Islet precursor cell (in vitro differentiated cells): ENCODE results near the gene SCN5A.
A peak's percentile ranks its signal among the peaks of the same experiment; 100 is the strongest.

Experiments used
- DNase-seq: peaks from one replicate; pipeline ENCODE4 v3.0.0-alpha.2; 2018

Gene SCN5A

DNA sequence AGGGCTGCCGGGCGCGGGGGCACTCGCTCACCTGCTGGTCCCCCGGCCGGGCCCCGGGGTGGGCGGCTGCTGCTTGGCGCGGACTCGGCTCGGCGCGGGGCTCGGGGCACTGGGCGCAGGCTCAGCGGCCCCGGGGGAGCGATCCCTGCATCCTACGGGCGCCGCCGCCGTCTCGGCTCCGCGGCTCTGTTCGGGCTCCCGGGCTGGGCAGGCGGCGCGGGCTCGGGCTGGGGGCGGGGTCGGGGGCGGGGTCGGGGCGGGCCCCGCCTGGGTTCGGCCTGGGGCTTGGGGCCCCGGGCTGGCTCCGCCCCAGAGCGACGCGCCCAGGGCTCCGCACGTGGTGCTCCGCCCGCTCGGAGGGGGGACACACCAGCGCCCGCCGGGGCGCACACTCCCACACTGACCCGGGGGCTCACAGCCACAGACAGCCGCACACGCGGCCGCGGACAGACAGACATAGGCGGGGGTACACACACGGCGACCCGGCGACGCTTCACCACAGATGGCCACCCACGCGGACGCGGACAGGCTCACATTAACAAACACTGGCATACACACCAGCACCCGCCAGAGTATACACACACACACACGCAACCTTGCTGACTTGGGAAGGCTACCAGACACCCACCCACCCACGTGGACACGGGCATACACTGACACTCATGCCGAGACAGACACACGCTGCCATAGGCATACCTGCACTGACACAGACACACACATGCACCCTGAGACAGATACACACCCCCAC, at the start of gene SCN5A:
SCN5A (minus strand) TSS at position 188 of the 748 bp plus-strand sequence. CDS start 16,380 bp downstream, outside the sequence.
- DNase-seq: peak; percentile 82

- no peak for DNase-seq
Observed at GRCh38 chr3:38698760-38699159, 49.3 kb upstream of the SCN5A start.

DNA sequence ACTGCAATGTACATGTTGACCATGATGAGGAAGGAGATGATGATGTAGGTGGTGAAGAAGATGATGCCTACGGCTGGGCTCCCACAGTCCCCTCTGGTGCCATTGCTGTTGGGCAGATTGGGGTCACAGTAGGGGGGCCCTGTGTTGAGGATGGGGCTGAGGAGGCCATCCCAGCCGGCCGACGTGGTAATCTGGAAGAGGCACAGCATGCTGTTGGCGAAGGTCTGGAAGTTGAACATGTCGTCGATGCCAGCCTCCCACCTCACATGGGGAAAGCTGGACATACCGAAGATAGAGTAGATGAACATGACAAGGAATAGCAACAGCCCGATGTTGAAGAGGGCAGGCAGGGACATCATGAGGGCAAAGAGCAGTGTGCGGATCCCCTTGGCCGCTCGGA, 48.6 kb upstream of the SCN5A start:
- no peak for DNase-seq

DNA sequence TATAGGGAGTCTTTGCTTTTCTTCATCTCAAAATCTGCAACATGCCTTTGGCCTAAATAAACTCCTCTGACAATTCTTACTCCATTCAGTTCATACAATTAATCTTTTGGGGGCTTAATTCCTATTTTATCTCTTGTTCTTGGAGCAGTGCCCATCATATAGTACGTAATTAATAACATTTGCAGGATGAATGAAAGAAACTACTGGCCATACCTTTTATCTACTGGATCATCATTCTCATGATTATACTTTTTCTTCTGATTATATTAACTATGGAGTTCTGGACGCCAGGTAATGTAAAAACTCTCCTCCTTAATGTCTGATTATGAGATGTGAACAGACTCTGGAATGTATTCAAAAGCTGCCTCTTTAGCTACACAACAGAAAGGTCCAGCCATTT, 46.5 kb upstream of the SCN5A start:
- no peak for DNase-seq

DNA sequence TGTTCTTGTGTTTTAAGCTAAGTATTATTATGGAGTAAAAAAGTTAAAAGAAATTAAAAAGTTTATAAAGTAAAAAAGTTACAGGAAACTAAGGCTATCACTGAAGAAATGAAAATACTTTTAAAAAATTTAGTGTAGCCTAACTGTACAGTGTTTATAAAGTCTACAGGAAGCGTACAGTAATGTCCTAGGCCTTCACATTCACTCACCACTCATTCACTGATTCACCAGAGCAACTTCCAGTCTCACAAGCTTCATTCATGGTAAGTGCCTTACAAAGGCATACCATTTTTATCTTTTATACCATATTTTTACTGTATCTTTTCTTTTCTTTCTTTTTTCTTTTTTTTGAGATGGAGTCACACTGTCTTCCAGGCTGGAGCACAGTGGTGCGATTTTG, 40.7 kb upstream of the SCN5A start:
- DNase-seq: no peak

- no peak for DNase-seq
Observed at GRCh38 chr3:38689774-38690173, 40.3 kb upstream of the SCN5A start.

DNA sequence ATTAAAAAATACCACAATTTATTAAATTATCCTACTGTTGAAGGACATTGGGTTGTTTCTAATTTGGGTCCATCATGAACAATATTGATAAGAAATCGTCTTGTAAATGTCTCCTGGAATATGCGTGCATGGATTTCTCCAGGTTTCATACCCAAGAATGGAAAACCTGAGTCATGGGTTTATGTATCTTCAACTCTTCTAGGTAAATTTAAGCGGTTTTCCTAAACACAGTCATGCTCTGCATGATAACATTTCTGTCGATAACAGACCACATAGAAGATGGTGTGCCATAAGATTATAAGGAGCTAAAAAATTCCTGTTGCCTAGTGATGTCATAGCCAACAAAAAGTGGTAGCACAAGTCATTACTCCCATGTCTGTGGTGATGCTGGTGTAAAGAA, 39.9 kb upstream of the SCN5A start:
- DNase-seq: no peak

GRCh38 chr3:38687321-38687720, 37.8 kb upstream of the SCN5A start:
- DNase-seq: no peak

DNA sequence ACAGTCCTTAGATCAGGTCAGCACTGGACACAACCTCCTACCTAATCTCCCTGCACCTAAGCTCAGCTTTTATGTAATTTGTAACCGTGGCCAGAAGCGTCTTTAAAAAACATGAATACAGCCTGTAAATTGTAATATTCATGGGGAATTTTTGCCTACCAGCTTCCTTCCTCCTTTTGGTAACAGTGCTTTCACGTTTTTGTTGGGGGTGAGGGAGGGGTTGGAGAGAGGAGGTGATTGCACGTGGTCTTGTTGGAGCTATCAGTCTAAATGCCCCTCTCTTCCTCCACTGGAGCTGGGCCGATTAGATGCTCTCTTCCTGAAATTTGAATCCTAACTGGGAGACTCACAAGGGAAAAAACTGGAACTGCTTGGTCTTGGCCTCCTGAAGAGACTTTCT, 35.1 kb upstream of the SCN5A start:
- no peak for DNase-seq

- DNase-seq: no peak
Observed at GRCh38 chr3:38669668-38670067, 20.2 kb upstream of the SCN5A start.

DNA sequence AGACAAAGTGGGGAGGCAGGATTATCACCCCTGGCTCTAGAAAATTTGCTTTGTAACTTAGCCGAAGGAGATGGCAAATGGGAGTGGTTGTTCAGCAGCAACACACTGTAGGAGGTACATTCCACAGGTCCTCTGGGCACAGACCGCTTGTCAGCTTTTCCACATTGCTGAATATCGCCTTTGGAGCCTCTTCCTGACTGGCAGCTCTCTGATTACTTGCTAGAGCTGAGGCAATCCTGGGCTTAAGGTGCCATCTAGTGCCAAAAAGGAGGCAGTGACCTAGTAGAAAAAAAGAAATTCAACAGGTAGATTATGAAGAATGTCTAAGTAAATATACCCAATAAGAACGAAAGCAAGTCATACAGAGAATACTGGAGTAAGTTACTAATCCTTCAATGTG, 13.1 kb upstream of the SCN5A start:
- DNase-seq: no peak

- DNase-seq: no peak
Observed at GRCh38 chr3:38658841-38659240, 9.4 kb upstream of the SCN5A start.

DNA sequence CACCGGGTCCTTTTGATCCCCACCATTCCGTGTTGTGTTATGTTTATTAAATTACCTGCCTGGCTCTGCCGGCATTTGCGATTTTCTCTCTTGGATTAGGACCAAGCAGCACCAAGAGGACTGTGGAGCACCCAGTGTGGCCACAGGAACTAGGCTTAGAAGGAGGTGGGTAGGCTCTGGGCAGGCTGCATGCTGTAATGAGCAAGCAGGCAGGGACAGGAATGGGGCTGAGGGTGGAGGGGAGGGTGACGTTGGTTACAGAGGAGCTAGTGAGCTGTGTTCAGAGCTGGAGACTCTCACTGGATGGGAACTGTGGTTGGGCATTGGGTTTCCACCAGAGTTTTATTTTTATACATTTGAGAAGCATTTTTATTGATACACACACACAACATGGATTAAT, 7.9 kb upstream of the SCN5A start:
- no peak for DNase-seq

DNA sequence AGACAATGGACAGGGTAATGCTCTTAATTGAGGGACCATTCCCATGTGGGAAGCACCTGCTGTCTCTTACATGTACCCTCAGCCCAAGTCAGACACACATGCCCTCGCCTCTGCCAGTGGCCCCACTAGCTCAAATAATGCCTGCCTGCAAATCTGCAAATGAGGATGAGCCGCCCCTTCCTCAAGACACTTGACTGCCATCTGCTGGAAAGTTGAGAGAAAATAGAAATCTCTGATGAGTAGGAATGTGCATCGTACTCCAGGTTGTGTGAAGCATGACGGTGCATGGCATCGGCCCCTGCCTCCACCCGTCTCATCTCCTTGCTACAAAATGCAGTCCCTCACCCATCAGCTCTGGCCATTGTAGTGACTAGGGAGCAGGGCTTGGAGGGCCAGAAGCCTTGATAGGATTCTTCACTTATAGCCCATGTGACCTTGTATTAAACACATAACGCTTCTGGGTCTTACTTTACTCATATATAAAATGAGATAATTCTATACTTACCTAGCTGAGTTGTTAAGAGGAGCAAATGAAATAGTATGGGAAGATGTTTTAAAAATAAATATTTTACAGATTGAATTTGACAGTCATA, 6.3 kb upstream of the SCN5A start:
- DNase-seq: no peak

DNA sequence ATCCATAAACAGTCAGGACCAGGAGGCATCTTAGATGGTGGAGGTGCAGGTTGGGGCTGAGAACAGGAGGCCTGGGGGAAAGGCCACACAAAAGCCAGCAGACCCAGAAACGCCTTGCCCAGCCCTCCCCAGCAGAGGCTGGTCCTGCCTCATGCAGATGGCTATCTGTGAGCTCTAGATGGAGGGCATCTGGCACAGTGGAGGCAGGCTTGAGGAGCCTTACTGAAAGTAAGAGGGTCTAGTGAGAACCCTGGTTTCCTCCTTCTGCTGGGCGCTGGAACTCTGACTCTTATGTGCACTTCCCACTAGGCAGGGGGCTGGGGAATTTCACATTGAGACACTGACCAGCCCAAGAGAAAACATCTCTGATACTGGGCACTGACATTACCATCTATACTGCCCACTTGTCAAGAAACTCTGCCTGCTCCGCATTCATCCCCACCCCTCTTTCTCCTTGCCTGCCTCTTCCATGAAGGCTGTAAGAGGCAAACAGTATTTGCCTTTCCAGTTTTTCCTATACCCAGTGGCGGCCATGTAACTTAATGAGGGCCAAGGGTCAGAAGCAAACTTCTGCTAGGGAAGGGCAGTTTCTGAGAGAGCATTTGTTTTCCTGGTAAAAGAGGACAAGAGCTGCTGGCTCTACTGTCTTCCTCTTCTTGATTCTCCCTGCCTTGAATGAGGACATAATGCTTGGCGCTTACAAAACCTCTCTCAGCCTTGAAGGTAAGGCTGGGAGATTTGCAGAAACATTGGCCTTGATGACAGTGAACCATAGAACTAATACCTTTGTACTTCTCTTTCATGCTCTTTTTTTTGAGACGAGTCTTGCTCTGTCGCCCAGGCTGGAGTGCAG, 4.4 kb upstream of the SCN5A start:
- no peak for DNase-seq

- DNase-seq: no peak
Observed at GRCh38 chr3:38652934-38653333, 3.4 kb upstream of the SCN5A start.

- peak; percentile 80 for DNase-seq
Observed at GRCh38 chr3:38651153-38651789, 1.8 kb upstream of the SCN5A start.

DNA sequence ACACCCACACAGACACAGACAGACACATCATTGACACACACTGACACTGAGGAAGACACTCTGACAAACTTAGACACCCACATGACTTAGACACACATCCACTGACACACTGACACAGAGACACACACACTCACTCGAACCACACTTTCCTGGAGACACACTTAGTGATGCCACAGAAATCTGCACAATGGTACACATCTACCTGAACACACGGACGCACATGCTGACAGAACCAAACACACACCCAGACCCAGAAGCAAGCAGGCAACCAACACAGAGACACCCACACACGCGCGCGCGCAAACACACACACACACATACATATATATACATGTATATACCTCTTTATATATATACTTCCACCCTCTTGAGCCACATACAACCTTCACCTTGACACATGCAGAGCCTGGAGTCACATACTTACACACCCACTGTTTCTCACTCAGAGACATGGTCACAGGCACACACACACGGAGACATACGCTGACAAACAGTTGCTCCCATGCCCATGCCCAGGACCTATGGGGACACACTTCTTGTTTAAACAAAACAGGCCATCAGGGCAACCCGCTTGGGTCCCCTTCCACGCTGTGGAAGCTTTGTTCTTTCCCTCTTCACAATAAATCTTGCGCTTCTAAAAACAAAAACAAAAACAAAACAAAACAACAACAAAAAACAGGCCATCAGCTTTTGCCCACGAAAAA, 913 bp upstream of the SCN5A start:
- DNase-seq: no peak

- no peak for DNase-seq
Observed at GRCh38 chr3:38648659-38649499, 608 bp downstream of the SCN5A start.

- DNase-seq: no peak
Observed at GRCh38 chr3:38648024-38648658, 1.3 kb downstream of the SCN5A start.
